ENCODE data around the gene SKAP2.

The SKAP2 gene

DNA sequence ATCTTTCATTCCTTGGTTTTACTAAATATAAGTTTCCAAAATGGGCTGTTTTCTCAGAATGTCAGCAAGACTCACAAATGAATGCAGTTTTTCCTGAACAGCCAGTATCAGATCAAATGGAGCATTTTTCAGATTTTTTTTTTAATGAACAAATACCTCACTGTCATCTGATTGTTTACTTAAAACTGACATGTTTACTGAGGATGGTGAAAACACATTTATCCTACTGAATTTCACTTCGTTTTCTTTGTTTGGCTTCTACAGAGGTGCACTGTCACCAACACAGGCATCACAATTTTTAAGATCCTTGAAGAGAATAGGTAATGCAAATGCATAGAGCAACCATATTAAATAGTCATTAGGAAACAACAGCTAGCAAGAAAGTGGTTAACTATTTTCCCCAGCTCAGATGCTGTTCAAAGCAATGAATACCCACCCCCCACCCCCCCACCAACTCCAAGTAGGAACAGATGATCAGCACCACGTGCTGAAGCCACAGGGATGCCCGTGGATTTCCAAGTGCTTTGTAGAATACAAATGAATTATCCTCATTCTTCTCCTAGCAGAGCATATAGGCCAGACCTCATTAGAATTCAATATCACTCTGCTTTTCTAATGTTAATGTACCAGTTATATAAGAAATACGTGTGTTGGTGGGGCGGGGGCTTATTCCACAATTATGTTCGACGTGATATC, 205.9 kb downstream of the SKAP2 start:
- no peak for DNase-seq

- DNase-seq = no peak
Observed at GRCh38 chr7:26657686-26658388, 206.6 kb downstream of the SKAP2 start.

GRCh38 chr7:26657206-26657641, 207.2 kb downstream of the SKAP2 start:
- DNase-seq = no peak

DNA sequence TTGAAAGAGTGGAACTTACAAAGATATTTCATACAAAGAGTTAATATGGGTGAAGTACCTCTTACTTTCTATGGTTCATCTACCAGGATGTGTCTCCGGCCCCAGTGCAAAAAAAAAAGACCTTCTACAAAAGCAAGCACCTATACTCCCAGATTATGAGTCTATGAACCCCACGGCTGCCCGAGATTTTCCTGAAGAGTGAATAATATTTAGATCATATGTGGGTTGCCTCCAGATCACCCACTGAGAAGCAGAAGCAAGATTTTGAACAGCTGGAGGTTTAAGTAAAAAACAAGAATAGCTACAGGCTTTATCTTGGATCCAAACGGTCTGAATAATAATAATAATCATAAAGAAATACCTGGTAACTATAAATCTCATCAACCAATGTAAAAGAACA, 207.7 kb downstream of the SKAP2 start:
- no peak for DNase-seq

DNA sequence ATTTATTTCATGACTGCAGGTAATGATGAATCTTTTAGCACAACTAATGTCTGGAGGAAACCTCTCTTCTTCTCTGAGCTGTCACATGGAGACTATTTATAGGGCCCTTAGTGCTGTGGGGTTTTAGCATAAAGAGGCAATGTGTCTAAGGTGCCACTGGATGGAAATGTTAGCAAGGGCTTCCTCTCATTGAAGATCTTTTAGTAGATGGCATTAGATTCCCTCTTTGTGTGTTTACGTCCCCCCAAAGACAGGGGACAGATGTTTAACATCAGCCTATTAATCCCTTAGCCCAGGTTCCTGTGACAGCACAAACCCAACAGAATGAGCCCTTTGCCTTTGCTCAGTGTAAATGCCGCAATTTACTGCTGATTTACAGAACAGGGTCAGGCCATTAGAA, 208.6 kb downstream of the SKAP2 start:
- DNase-seq = no peak

- DNase-seq = no peak
Observed at GRCh38 chr7:26653430-26654399, 210.7 kb downstream of the SKAP2 start.

- DNase-seq = no peak
Observed at GRCh38 chr7:26652401-26653100, 211.8 kb downstream of the SKAP2 start.

DNA sequence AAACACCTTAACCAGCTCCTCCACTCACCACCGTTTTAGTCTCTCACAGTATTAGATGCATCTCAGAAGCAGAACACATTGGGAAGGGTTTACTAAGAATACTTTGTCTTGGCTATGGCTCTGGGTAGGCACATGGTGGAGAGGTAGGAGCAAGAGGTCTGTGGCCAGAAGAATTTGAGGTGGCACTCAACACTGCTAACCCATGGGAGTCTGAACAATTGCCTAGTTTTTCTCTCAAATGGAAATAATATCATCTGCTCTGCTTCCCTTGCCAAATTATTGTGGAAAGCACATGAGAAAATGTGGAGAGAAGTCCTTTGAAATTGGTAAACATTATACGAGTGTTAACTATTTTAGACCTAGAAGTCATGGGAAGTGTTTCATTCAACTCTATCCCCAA, 214.3 kb downstream of the SKAP2 start:
- no peak for DNase-seq

DNA sequence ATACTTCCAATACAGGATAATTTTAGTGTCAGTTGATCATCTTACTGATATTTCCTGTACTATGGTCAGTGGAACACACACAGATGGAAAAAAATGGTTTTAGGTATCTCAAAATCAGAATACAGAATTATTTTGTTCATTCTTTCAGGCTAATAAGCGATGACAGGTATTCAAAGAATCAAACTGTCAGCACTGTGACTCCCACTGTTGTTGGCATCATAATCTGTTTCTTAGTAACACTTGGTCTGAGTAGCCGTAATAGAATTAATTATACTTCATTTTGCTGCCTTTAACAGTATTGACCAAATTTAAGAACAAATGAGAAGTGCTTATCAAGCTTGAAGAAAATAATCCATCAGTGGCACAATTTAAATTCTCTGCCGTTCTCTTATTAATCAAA, 215.0 kb downstream of the SKAP2 start:
- no peak for DNase-seq

GRCh38 chr7:26648554-26648953, 215.8 kb downstream of the SKAP2 start:
- DNase-seq = no peak

DNA sequence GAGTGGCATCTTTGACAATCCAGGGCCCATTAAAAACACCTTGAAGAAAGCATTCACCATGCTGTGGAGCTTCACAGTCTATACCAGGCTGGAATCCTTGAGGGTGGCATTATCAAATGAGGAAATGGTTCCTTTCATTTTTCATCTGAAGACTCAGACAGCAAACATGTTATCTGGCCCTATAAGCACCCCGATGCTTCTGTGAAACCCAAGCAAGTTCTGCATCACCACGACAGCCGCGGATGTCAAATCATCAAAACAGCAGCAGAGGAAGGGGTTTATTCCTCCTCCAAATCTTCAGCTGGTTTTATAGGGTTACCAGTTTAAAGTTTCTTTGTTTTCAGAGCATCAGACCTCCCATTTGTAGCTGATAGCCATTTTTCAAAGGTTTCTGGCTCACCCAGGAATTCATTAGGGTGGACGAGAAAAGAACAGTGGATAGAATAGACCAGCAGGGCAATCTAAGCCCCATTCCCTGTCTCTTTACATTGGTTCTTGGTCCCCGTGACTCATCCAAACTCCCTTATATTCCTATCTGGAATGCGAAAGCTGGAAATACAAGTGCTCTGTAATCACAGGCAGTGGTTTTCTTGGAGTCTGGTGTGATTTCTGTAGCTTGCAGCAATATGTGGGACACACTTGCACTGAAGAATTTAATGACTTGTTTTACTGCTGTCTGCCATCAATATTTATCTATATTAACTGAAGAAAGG, 217.9 kb downstream of the SKAP2 start:
- no peak for DNase-seq

DNA sequence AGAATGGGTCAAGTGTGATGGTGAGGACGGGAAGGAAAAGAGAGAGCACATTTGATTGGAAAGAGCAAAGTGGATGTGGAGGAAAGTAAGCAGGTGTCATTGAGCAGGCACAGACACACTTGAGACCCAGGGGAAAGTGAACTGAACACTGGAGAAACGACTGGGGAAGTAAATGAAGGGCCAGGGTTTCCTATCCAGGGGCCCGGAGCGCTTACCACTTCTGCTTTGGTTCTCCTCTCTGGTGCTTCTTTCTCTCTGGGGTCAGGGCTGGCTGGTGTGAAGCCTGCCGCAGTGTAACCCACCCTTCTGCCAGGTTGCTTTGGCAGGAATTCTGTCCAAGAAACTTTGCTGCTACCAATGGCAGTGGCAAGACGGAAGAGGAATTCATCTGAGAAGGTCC, 219.3 kb downstream of the SKAP2 start:
- no peak for DNase-seq

- DNase-seq = no peak
Observed at GRCh38 chr7:26642416-26642815, 222.0 kb downstream of the SKAP2 start.

DNA sequence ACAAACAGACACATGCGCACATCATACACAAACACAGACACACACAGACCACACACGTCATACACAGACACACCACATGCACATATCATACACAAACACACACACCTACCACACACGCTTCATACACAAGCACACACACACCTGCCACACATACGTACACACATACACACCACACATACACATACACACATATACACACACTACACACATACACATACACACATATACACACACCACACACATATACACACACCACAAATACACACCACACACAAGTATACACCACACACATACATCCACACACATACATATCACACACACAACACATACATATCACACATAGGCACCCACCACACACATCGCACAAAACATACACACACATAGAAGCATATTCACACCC, 224.7 kb downstream of the SKAP2 start:
- no peak for DNase-seq

GRCh38 chr7:26639111-26639510, 225.3 kb downstream of the SKAP2 start:
- DNase-seq = no peak

DNA sequence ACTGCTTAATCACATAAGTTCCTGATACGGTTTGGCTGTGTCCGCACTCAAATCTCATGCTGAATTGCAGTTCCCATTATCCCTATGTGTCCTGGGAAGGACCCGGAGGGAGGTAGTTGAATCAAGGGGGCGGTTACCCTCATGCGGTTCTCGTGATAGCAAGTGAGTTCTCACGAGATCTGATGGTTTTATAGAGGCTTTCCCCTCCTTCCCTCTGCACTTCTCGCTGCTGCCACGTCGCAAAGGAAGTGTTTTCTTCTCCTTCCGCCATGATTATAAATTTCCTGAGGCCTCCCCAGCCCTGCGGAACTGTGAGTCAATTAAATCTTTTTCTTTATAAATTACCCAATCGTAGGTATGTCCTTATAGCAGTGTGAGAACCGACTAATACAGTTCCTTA, 226.2 kb downstream of the SKAP2 start:
- no peak for DNase-seq

DNA sequence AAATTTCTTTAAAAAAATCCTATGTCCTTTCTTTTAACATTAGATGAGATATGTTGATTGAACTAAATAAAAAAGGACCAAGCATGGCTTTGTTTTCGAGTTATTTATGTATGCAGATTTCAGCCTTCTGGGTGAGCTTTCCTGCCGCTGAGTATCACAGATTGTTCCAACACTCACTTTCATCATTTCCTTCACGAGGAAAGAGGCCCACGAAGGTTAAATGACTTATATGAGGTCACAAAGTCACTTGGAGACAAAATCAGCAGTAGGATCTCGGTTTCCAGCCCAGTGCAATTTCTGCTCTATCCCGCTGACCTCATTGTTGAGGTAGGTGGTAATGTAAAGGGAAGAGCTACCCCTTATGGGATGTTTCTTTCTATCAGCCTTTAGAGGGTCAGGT, 226.8 kb downstream of the SKAP2 start:
- no peak for DNase-seq

DNA sequence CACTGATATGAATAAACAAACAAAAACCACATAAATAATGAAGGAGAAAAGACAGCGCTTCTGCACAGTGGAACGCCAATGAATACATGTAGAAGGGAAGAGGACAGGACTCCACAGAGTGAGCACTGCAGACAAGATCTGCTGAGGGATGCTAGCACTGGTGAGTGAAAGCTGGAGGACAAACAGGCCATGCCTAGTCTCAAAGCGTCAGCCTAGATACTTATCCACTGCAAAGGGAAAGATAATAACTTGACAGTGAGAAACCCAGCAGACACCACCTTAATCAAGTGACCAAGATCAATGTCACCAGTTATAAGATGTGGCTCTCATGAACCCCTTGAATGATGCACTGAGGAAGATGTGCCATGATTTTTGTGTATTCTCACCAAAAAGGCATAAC, 227.6 kb downstream of the SKAP2 start:
- DNase-seq = no peak

GRCh38 chr7:26633557-26633956, 230.8 kb downstream of the SKAP2 start:
- DNase-seq = no peak

GRCh38 chr7:26631601-26632000, 232.8 kb downstream of the SKAP2 start:
- DNase-seq = no peak

DNA sequence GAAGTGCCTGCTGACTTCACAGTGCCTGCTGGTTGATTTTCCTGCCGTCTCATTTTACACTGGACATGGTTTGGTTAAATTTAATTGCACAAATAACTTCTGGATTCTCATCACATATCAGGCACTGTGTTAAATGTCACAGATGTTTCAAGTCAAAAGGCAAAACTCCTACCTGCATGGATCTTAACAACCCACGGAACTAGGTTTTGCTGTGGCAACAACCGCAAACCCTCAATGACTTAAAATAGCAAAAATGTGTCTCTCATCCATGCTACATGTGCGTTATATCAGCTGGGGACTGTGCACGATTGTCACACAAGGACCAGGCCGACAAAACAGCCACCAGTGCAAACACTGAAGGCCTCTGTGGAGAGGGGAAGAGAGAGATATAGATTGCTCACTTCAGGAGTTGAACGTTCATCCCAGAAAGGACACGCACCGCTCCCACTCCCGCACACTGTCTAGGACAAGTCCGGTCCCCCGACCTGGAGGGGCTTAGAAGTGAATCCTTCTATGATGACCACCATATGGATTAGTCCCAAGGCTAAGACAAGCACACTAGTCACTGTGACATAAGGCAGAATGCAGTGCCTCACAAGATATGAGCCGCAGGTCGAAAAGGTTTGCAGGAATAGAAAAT, 233.3 kb downstream of the SKAP2 start:
- no peak for DNase-seq

DNA sequence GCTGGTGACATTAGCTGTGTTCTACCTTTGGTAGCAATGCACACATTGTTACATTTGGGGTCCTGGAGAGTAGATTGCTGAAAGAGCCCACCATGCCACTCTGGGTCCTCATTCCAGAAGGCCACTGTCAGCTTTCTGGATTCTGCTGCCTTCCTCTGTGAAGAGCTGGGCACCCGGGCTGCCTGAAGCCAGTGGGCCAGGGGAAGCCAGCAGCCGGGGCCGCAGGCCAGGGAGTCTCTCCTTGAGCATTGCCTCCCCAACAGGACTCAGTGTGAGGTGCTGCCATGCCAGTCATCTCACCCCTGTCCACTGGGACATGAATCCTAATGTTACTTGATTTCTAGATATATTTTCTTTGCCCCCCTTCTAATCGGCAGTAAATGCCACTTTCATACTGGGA, 234.0 kb downstream of the SKAP2 start:
- no peak for DNase-seq
